ENCODE results near the gene NUP210. TPM values are rescaled to one million over a fixed set of nuclear protein-coding genes. Genes with fewer than 3 reads are reported as not detected.

Gene NUP210
- total and polyA plus RNA-seq, 4 donors = 9.9 to 38.6 (median 22.9) TPM

- H3K4me1 ChIP-seq (ENCODE audit: control insufficient read depth in 4 of 4, insufficient read depth in 4 of 4, low read length in 3 of 4) = peaks cover 2 to 4% (median 4%) of the 10 kb centered on the region in 4 donors
- H3K4me3 ChIP-seq (ENCODE audit: low read depth in 1 of 3, low read length in 3 of 3) = no peak overlapping the region
- no peaks in the 10 kb centered on the region for H3K9me3 ChIP-seq (ENCODE audit: control insufficient read depth in 4 of 4, low read length in 3 of 4)
- H3K27ac ChIP-seq (ENCODE audit: low read depth in 1 of 2, low read length in 2 of 2) = no peak overlapping the region
- no peaks in the 10 kb centered on the region for H3K36me3 ChIP-seq (ENCODE audit: control insufficient read depth in 4 of 4, insufficient read depth in 3 of 4, low read depth in 1 of 4, low read length in 3 of 4)
- no peak for DNase-seq (ENCODE audit: low spot score)
- TF ChIP-seq RXRA (IDR thresholded peaks at IDR 0.05) = no peak
- TF ChIP-seq EGR1 (IDR thresholded peaks at IDR 0.05; ENCODE audit: low read depth in 2 of 2) = no peak
- TF ChIP-seq ATF3 (IDR thresholded peaks at IDR 0.05) = no peak
- TF ChIP-seq FOXA1 (IDR thresholded peaks at IDR 0.05) = no peak
- TF ChIP-seq YY1 (IDR thresholded peaks at IDR 0.05) = no peak
- TF ChIP-seq FOXA2 (IDR thresholded peaks at IDR 0.05) = no peak
- TF ChIP-seq RAD21 (IDR thresholded peaks at IDR 0.05) = no peak
- TF ChIP-seq TAF1 (conservative IDR thresholded peaks at IDR 0.05) = no peak
- no peak for TF ChIP-seq REST (IDR thresholded peaks at IDR 0.05)
- TF ChIP-seq CTCF (IDR thresholded peaks at IDR 0.05; ENCODE audit: low read depth, low read length, missing input control) = no peak
- TF ChIP-seq ZBTB33 (IDR thresholded peaks at IDR 0.05) = no peak
- TF ChIP-seq HNF4A (conservative IDR thresholded peaks at IDR 0.05) = no peak
- TF ChIP-seq SP1 (IDR thresholded peaks at IDR 0.05) = no peak
- TF ChIP-seq JUND (IDR thresholded peaks at IDR 0.05) = no peak
- no peak for TF ChIP-seq MAX (IDR thresholded peaks at IDR 0.05)
- no peak for TF ChIP-seq GABPA (IDR thresholded peaks at IDR 0.05 in 1 of 2, conservative IDR thresholded peaks at IDR 0.05 in 1 of 2)
- TF ChIP-seq HNF4G (IDR thresholded peaks at IDR 0.05) = no peak
- no peak for TF ChIP-seq NR2F2 (IDR thresholded peaks at IDR 0.05)
- no peak overlapping the region for H3K9ac ChIP-seq (ENCODE audit: low read depth in 1 of 2, low read length in 2 of 2)
- WGBS = 90% methylated on average over 2 of the region's 2 CpGs
- no peaks in the 10 kb centered on the region for H3K27me3 ChIP-seq (ENCODE audit: control insufficient read depth in 4 of 4, insufficient read depth in 4 of 4, low read length in 3 of 4)
Observed at GRCh38 chr3:13425689-13426088, 5.6 kb upstream of the NUP210 start.

Measured in liver (tissue), 9 donors.